Gastroesophageal sphincter (tissue), 4 donors: ENCODE measurements around the gene EXOC6B. TPM values are rescaled to one million over a fixed set of nuclear protein-coding genes. Genes with fewer than 3 reads are reported as not detected.

ENCODE experiments used
- ATAC-seq: fragments of 150-250 bp; one replicate; pipeline ENCODE4 v1.9.1; 2016; ENCODE audit warnings: mild to moderate bottlenecking, moderate library complexity
- H3K27ac ChIP-seq, 4 donors: fragments of 200-600 bp; sonication (generic) in 3 of 4; 1 replicate in 3 of 4; 2 replicates in 1 of 4; pipeline ENCODE4 v1.5.1; 2016 to 2019
- H3K27me3 ChIP-seq: fragments of 200-600 bp; sonication (generic); one replicate; pipeline ENCODE4 v1.5.1; 2019
- H3K36me3 ChIP-seq, 2 donors: fragments of 200-600 bp; sonication (generic); one replicate each; pipeline ENCODE4 v1.5.1; 2019; ENCODE audit warnings: control low read depth in 1 of 2
- H3K4me1 ChIP-seq, 3 donors: fragments of 200-600 bp; sonication (generic); 1 replicate in 2 of 3; 2 replicates in 1 of 3; pipeline ENCODE4 v1.5.1; 2016 to 2019; ENCODE audit warnings: control low read depth in 2 of 3
- H3K4me3 ChIP-seq, 2 donors: fragments of 200-600 bp; sonication (generic); one replicate each; pipeline ENCODE4 v1.5.1; 2019; ENCODE audit warnings: mild to moderate bottlenecking in 1 of 2, moderate library complexity in 1 of 2
- H3K9me3 ChIP-seq, 3 donors: fragments of 200-600 bp; sonication (generic); one replicate each; pipeline ENCODE4 v1.5.1; 2017 to 2019; ENCODE audit warnings: control low read depth in 2 of 3
- EP300 ChIP-seq: sonication (generic); formaldehyde crosslinking; IDR thresholded peaks from one replicate; pipeline ENCODE4 v1.6.1; 2017; ENCODE audit warnings: antibody characterized with exemption, mild to moderate bottlenecking
- POLR2A ChIP-seq, 2 donors: fragments of 450-650 bp; IDR thresholded peaks; one replicate each; pipeline ENCODE4 v1.6.1; 2017; ENCODE audit warnings: antibody characterized with exemption in 2 of 2, mild to moderate bottlenecking in 2 of 2, moderate library complexity in 1 of 2
- POLR2AphosphoS5 ChIP-seq: sonication (generic); formaldehyde crosslinking; IDR thresholded peaks from one replicate; pipeline ENCODE4 v1.6.1; 2017; ENCODE audit warnings: antibody characterized with exemption
- WGBS, 2 donors: methylation state at CpG; one replicate each; pipeline ENCODE4 v1.1.5; 2018; ENCODE audit warnings: low coverage in 1 of 2; 5-methylcytosine and 5-hydroxymethylcytosine counted together
- total RNA-seq, 4 donors: library from RNA; depleted of rRNA; stranded (reverse); fragments of >200 nt; gene quantifications; one replicate each; pipeline ENCODE4 v1.1.0, GENCODE V29; 2016
- TF ChIP-seq, protein P1 (sequence below), 4 experiments: fragments of 200-600 bp in 2 of 4; fragments of 450-650 bp in 2 of 4; sonication (generic) in 1 of 4; IDR thresholded peaks; one replicate each; pipeline ENCODE4 v1.5.1; 2017 to 2019; ENCODE audit warnings: antibody characterized with exemption in 4 of 4, mild to moderate bottlenecking in 2 of 4, moderate library complexity in 2 of 4

EXOC6B gene
- total RNA-seq, 4 donors from 2014 or later = 35.3 to 47.2 (median 41.2) TPM

DNA sequence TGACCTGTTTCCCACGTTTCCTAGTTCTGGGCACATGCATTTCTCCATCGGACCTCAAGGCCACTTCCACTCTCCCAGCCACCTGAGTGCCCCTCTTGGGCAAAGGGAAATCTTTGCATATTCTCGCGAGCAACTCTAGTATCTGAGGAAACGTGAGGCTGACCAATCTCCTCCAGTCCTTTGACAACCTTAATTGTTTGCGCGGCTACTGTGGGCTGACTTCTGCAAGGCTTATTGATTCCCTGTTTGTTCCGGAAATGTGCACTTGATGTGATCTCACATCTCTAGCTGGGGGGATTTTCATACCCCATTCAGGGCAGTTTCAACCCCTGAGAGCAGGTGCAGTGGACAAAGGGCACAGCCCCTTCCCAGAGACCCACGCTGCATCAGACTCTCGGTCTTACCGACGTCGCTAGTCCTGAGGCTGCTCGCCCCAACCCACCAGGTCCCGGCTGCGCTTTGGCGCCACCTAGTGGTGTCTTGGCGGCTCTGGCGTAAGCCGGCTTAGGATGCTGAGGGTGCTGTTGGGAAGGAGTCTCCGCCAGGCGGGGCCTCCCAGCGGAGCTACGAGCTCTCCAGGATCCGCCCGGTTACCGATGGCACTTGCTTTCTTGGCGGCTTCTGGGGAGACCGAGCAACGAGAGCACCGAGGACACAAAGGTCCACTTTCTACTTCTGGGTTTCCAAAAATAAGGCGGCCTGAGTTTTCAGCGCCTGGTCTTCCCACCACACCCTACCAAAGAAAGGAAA, 36.6 kb upstream of the EXOC6B start:
- Histone ChIP-seq H3K4me3 (peak overlapping the region in 1 of 2 donors; percentile 22), H3K4me1 (peaks cover 0 to 11% (median 3%) of the 10 kb centered on the region in 3 donors), H3K9me3 (no peaks in the 10 kb centered on the region), H3K27ac (no peak overlapping the region), H3K36me3 (no peaks in the 10 kb centered on the region), H3K27me3 (peaks cover 47% of the 10 kb centered on the region)
- 10 to 13% methylated on average over 8 of the region's 33 CpGs for WGBS, 2 donors
- TF ChIP-seq, protein P1, sequence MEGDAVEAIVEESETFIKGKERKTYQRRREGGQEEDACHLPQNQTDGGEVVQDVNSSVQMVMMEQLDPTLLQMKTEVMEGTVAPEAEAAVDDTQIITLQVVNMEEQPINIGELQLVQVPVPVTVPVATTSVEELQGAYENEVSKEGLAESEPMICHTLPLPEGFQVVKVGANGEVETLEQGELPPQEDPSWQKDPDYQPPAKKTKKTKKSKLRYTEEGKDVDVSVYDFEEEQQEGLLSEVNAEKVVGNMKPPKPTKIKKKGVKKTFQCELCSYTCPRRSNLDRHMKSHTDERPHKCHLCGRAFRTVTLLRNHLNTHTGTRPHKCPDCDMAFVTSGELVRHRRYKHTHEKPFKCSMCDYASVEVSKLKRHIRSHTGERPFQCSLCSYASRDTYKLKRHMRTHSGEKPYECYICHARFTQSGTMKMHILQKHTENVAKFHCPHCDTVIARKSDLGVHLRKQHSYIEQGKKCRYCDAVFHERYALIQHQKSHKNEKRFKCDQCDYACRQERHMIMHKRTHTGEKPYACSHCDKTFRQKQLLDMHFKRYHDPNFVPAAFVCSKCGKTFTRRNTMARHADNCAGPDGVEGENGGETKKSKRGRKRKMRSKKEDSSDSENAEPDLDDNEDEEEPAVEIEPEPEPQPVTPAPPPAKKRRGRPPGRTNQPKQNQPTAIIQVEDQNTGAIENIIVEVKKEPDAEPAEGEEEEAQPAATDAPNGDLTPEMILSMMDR (IDR thresholded peaks at IDR 0.05) = peak; percentile 86 to 98 (median 94)
- no peak for TF ChIP-seq EP300
- no peak for TF ChIP-seq POLR2AphosphoS5
- peak; percentile 94 for ATAC-seq

DNA sequence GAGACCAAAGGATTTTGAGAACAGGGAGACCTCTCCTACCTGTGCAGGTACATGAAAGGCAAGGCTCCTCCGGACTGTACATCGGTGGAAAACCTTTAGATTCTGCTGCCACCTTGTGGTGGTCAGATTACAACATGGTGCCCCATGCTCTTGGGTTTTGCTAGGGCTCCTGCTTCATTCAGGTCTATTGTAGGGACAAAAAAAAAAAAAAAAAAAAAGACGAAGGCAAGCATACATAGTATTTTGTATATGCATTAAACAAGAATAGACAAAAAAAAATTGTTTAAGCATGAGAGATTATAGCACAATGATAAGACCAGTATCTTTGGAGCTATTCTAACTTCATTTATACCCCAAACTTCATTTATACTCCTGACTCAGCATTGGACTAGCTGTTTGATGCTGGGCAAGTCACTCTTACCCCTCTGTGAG, 34.0 kb upstream of the EXOC6B start:
- WGBS, 2 donors = 4 to 6% methylated on average over 3 of the region's 3 CpGs
- no peak overlapping the region for H3K4me3 ChIP-seq
- peaks cover 0 to 11% (median 3%) of the 10 kb centered on the region in 3 donors for H3K4me1 ChIP-seq
- H3K27me3 ChIP-seq = peaks cover 64% of the 10 kb centered on the region
- TF ChIP-seq EP300 (no peak), POLR2AphosphoS5 (no peak), POLR2A (IDR thresholded peaks at IDR 0.05) (no peak)
- TF ChIP-seq, protein P1 (IDR thresholded peaks at IDR 0.05) = peak; percentile 35 to 64 (median 42)
- H3K27ac ChIP-seq = no peak overlapping the region
- no peaks in the 10 kb centered on the region for H3K36me3 ChIP-seq
- ATAC-seq = peak; percentile 41
- no peaks in the 10 kb centered on the region for H3K9me3 ChIP-seq

- Histone ChIP-seq H3K36me3 (no peaks in the 10 kb centered on the region), H3K27me3 (peaks cover 47% of the 10 kb centered on the region), H3K4me1 (no peaks in the 10 kb centered on the region), H3K4me3 (no peak overlapping the region), H3K27ac (no peak overlapping the region), H3K9me3 (no peaks in the 10 kb centered on the region)
- 25 to 59% methylated on average over 4 of the region's 7 CpGs for WGBS, 2 donors
- TF ChIP-seq EP300 (no peak), POLR2AphosphoS5 (no peak), POLR2A (IDR thresholded peaks at IDR 0.05) (no peak)
- TF ChIP-seq, protein P1 (IDR thresholded peaks at IDR 0.05) = no peak
- no peak for ATAC-seq
These were observed 25.5 kb upstream of the EXOC6B start for GRCh38 chr2:72851333-72851732.

DNA sequence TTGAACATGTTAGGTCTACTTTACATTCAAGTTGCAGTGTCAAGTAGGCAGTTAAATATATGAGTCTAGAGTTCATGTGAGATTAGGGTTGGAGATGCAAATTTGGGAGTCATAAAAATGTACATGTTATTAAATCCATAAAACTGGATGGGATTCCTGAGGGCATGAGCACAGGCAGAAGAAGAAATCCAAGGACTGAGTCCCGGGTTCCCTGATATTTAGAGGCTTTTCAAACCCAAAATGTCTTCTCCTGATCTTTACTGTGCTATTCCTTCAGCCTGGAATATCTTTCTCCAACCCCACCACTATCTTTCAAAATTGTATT, 23.3 kb upstream of the EXOC6B start:
- TF ChIP-seq, protein P1 (IDR thresholded peaks at IDR 0.05) = no peak
- TF ChIP-seq POLR2AphosphoS5 = no peak
- TF ChIP-seq POLR2A (IDR thresholded peaks at IDR 0.05) = no peak
- TF ChIP-seq EP300 = no peak
- WGBS, 2 donors = 87 to 100% methylated on average over 1 of the region's 1 CpG
- peaks cover 29% of the 10 kb centered on the region for H3K27me3 ChIP-seq
- no peak overlapping the region for H3K27ac ChIP-seq
- no peak for ATAC-seq
- H3K4me1 ChIP-seq = no peaks in the 10 kb centered on the region
- no peaks in the 10 kb centered on the region for H3K36me3 ChIP-seq
- H3K4me3 ChIP-seq = no peak overlapping the region
- H3K9me3 ChIP-seq = no peaks in the 10 kb centered on the region
